ENCODE measurements around the gene PIM1.
A peak's percentile ranks its signal among the peaks of the same experiment; 100 is the strongest.

GRCh38 chr6:37170273-37171200, 585 bp downstream of the PIM1 start:
- TF ChIP-seq CTCF (IDR thresholded peaks at IDR 0.05; ENCODE audit: insufficient read depth, low read length), result no peak
- no peak for TF ChIP-seq SPI1 (IDR thresholded peaks at IDR 0.05; ENCODE audit: borderline replicate concordance, low read depth)
- TF ChIP-seq POLR2AphosphoS5 (IDR thresholded peaks at IDR 0.05; ENCODE audit: low read depth), result 0 out of 2 replicates have a peak, but pooled peaks have one; percentile 27
- TF ChIP-seq REST (IDR thresholded peaks at IDR 0.05; ENCODE audit: insufficient replicate concordance, low read depth), result no peak
- no peak for TF ChIP-seq GABPA (IDR thresholded peaks at IDR 0.05; ENCODE audit: low read depth)

All from HL-60 (cell line).